Karpas-422 (cell line): ENCODE data around the gene CAMK4. TPM values are rescaled to one million over a fixed set of nuclear protein-coding genes. Genes with fewer than 3 reads are reported as not detected.
"Not testable (repeated sequence)": the region's sequence is repeated elsewhere in the genome, so short reads cannot be mapped to it uniquely, and the experiment has no call there.

Experiments used
- DNase-seq: peaks from one replicate; pipeline ENCODE4 v3.0.0-alpha.2; 2015
- H2AFZ ChIP-seq: fragments of 200-600 bp; sonication (generic); 2 replicates; pipeline ENCODE4 v1.6.1; 2014; ENCODE audit warnings: antibody characterized with exemption, low read length, mixed read lengths
- H3K27ac ChIP-seq: fragments of 200-600 bp; sonication (generic); 2 replicates; pipeline ENCODE4 v1.5.1; 2014; ENCODE audit warnings: mild to moderate bottlenecking, low read length, moderate library complexity
- H3K27me3 ChIP-seq: fragments of 200-600 bp; sonication (generic); 2 replicates; pipeline ENCODE4 v1.6.1; 2014; ENCODE audit warnings: low read length, mixed read lengths
- H3K36me3 ChIP-seq: fragments of 200-600 bp; sonication (generic); 2 replicates; pipeline ENCODE4 v1.6.1; 2014; ENCODE audit warnings: low read length, mixed read lengths; ENCODE audit not compliant: insufficient read depth
- H3K4me1 ChIP-seq: fragments of 200-600 bp; sonication (generic); 2 replicates; pipeline ENCODE4 v1.6.1; 2014; ENCODE audit warnings: mild to moderate bottlenecking, low read length, mixed read lengths
- H3K4me2 ChIP-seq: fragments of 200-600 bp; sonication (generic); 2 replicates; pipeline ENCODE4 v1.6.1; 2014; ENCODE audit warnings: low read length, low read depth, mild to moderate bottlenecking; ENCODE audit not compliant: poor library complexity, severe bottlenecking
- H3K4me3 ChIP-seq: fragments of 200-600 bp; sonication (generic); 2 replicates; pipeline ENCODE4 v1.5.1; 2014; ENCODE audit warnings: mild to moderate bottlenecking, antibody characterized with exemption, low read length, mixed read lengths
- H3K79me2 ChIP-seq: fragments of 200-600 bp; sonication (generic); 2 replicates; pipeline ENCODE4 v1.6.1; 2014; ENCODE audit warnings: mild to moderate bottlenecking, low read length, mixed read lengths
- H3K9ac ChIP-seq: fragments of 200-600 bp; sonication (generic); 2 replicates; pipeline ENCODE4 v1.6.0; 2014; ENCODE audit warnings: low read length
- H3K9me2 ChIP-seq: fragments of 200-600 bp; sonication (generic), shearing (Covaris generic); replicated peaks from 2 replicates; pipeline ENCODE4 v1.6.0; 2014; ENCODE audit warnings: mild to moderate bottlenecking, low read length, moderate library complexity; ENCODE audit not compliant: insufficient read depth
- H3K9me3 ChIP-seq: fragments of 300-700, 200-600 bp; sonication (generic); 2 replicates; pipeline ENCODE4 v1.6.1; 2014; ENCODE audit warnings: low read length, mixed read lengths
- H4K20me1 ChIP-seq: fragments of 200-600 bp; sonication (generic); 2 replicates; pipeline ENCODE4 v1.6.1; 2014; ENCODE audit warnings: mild to moderate bottlenecking, antibody characterized with exemption, low read length, low read depth; ENCODE audit not compliant: insufficient read depth
- total RNA-seq: library from RNA; depleted of rRNA; stranded (reverse); fragments of >200 nt; shearing (Covaris generic); gene quantifications from 2 replicates; pipeline ENCODE4 v1.2.3, GENCODE V29; 2014; ENCODE audit warnings: low replicate concordance

The CAMK4 gene
- total RNA-seq, 1 experiment from 2014 or later: 0.04 TPM

GRCh38 chr5:111295649-111296048 lies 71.5 kb downstream of the CAMK4 start:
- no peaks in the 10 kb centered on the region for H3K36me3 ChIP-seq
- no peaks in the 10 kb centered on the region for H3K79me2 ChIP-seq
- H3K9me3 ChIP-seq: no peaks in the 10 kb centered on the region
- no peaks in the 10 kb centered on the region for H3K4me1 ChIP-seq
- no peaks in the 10 kb centered on the region for H3K9me2 ChIP-seq
- no peaks in the 10 kb centered on the region for H4K20me1 ChIP-seq
- H3K4me3 ChIP-seq: no peak overlapping the region
- H3K4me2 ChIP-seq: no peak overlapping the region
- H2AFZ ChIP-seq: no peak overlapping the region
- no peak for DNase-seq
- H3K27me3 ChIP-seq: no peaks in the 10 kb centered on the region
- no peak overlapping the region for H3K9ac ChIP-seq
- no peak overlapping the region for H3K27ac ChIP-seq

DNA sequence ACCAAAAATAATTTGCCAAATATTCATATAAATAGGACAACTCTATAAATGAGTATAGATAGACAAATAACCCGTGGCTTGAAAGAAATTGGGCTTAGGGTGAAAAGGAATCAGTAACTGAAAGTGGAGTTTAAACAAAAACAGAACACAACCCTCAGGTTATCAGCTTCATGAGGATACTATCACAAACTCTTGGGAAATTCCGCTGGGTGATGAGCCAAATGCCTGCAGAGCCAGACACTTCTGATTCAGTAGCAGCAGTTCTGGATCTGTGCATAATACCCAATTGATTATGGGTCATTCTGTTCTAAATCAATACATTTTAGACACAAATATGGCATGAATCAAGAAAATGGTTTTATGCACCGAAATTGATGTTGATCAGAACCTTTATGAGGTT lies 72.4 kb downstream of the CAMK4 start:
- no peaks in the 10 kb centered on the region for H3K27me3 ChIP-seq
- no peaks in the 10 kb centered on the region for H3K36me3 ChIP-seq
- DNase-seq: no peak
- H3K27ac ChIP-seq: no peak overlapping the region
- H3K4me3 ChIP-seq: no peak overlapping the region
- H3K9me3 ChIP-seq: no peaks in the 10 kb centered on the region
- no peaks in the 10 kb centered on the region for H3K79me2 ChIP-seq
- no peaks in the 10 kb centered on the region for H4K20me1 ChIP-seq
- no peak overlapping the region for H3K4me2 ChIP-seq
- H3K9ac ChIP-seq: no peak overlapping the region
- H3K9me2 ChIP-seq: no peaks in the 10 kb centered on the region
- H3K4me1 ChIP-seq: no peaks in the 10 kb centered on the region
- no peak overlapping the region for H2AFZ ChIP-seq

DNA sequence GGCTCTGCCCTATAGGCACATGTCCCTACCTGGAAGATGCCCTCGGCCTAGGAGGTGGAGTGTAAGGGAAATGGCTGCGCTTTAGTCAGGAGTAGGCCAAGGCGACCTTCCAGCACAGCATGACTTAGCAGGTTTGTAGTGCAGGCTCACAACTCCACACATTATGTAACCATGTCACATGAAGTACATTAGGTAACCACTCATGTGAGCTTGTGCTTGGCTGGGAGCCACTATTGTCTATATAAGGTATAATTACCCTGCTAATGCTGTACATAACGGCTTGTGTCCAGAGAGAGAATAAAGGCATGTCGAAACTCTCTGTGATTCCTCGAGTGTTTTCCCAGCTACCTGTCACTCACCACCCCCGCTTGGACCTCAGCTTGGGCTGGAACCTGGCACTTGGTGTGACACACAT lies 74.9 kb downstream of the CAMK4 start:
- no peaks in the 10 kb centered on the region for H3K36me3 ChIP-seq
- H3K9me3 ChIP-seq: no peaks in the 10 kb centered on the region
- H3K9me2 ChIP-seq: no peaks in the 10 kb centered on the region
- no peaks in the 10 kb centered on the region for H4K20me1 ChIP-seq
- H3K27me3 ChIP-seq: no peaks in the 10 kb centered on the region
- no peak overlapping the region for H3K27ac ChIP-seq
- H3K4me1 ChIP-seq: no peaks in the 10 kb centered on the region
- H3K9ac ChIP-seq: no peak overlapping the region
- no peaks in the 10 kb centered on the region for H3K79me2 ChIP-seq
- H2AFZ ChIP-seq: no peak overlapping the region
- no peak overlapping the region for H3K4me3 ChIP-seq
- H3K4me2 ChIP-seq: no peak overlapping the region
- DNase-seq: no peak

DNA sequence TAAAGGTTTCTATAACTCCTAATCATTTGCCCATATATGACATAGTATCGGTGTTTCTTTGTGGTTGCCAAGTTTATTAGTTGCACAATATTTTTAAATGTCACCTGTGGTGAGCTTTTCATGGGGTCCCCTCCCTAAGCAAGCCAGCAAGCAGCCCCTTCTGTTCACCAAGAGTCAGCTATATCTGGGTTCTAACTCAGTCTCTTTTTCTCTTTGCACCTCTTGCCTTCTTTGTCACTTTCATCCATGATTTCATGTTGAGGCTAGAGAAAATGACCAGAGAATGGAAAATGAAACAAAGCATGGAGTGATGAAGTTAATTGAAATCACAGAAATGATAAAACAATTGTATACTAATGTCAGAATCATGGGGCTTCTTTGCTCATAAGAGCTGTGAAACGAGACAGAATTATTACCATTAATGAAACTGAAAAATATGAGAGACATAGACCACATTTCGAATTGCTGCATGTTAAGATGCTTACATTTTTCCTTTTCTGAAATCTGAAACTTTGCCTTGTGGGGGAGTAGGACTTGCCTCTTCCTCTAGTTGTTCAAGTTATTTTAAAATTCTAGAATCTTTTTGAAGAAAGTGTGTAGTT lies 75.7 kb downstream of the CAMK4 start:
- H2AFZ ChIP-seq: no peak overlapping the region
- no peaks in the 10 kb centered on the region for H3K4me1 ChIP-seq
- H3K27me3 ChIP-seq: no peaks in the 10 kb centered on the region
- no peak for DNase-seq
- no peaks in the 10 kb centered on the region for H3K36me3 ChIP-seq
- no peak overlapping the region for H3K9ac ChIP-seq
- no peak overlapping the region for H3K27ac ChIP-seq
- H3K9me2 ChIP-seq: no peaks in the 10 kb centered on the region
- no peaks in the 10 kb centered on the region for H3K79me2 ChIP-seq
- no peak overlapping the region for H3K4me3 ChIP-seq
- H4K20me1 ChIP-seq: no peaks in the 10 kb centered on the region
- H3K9me3 ChIP-seq: no peaks in the 10 kb centered on the region
- H3K4me2 ChIP-seq: no peak overlapping the region

DNA sequence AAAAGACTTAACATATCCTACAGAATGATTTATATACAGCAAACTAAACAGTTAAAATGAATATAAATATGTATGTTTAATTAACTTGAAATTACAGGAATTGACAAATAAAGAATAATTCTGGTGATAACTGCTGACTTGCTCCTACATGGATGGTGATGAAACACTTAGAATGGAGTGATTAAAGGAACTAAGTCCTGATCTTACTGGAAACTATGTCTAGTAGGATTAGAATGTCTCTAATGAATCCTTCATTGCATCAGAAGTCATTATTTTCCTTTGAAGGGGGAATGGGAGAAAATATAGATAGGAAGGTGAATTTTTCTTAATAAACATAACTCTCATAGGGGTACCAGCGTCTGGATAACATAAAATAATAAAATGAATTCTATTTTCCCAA lies 77.1 kb downstream of the CAMK4 start:
- no peaks in the 10 kb centered on the region for H3K36me3 ChIP-seq
- H3K4me1 ChIP-seq: no peaks in the 10 kb centered on the region
- H3K9me2 ChIP-seq: no peaks in the 10 kb centered on the region
- no peaks in the 10 kb centered on the region for H3K79me2 ChIP-seq
- H3K4me3 ChIP-seq: no peak overlapping the region
- DNase-seq: no peak
- H4K20me1 ChIP-seq: no peaks in the 10 kb centered on the region
- H3K27ac ChIP-seq: no peak overlapping the region
- no peaks in the 10 kb centered on the region for H3K27me3 ChIP-seq
- H3K9ac ChIP-seq: no peak overlapping the region
- H2AFZ ChIP-seq: no peak overlapping the region
- H3K9me3 ChIP-seq: no peaks in the 10 kb centered on the region
- H3K4me2 ChIP-seq: no peak overlapping the region

DNA sequence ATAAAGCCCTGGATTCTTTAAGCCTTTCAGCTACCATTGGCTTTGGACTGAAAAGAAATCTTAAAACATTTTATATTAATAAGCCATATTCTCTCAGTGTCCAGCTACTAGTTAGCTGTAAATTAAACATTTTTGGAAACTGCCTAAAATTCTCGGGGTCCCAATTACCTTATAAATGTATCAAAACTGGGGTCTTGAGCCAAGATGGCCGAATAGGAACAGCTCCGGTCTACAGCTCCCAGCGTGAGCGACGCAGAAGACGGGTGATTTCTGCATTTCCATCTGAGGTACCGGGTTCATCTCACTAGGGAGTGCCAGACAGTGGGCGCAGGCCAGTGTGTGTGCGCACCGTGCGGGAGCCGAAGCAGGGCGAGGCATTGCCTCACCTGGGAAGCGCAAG lies 77.9 kb downstream of the CAMK4 start:
- H2AFZ ChIP-seq, H4K20me1 ChIP-seq, DNase-seq, H3K9me2 ChIP-seq, H3K27ac ChIP-seq, H3K27me3 ChIP-seq, H3K4me3 ChIP-seq, H3K79me2 ChIP-seq, H3K9me3 ChIP-seq, H3K36me3 ChIP-seq, H3K9ac ChIP-seq, H3K4me2 ChIP-seq, H3K4me1 ChIP-seq: not testable (repeated sequence)

GRCh38 chr5:111308951-111309350 lies 84.8 kb downstream of the CAMK4 start:
- H3K9ac ChIP-seq: no peak overlapping the region
- H2AFZ ChIP-seq: no peak overlapping the region

GRCh38 chr5:111309384-111309783 lies 85.2 kb downstream of the CAMK4 start:
- no peaks in the 10 kb centered on the region for H3K4me1 ChIP-seq
- H3K27ac ChIP-seq: no peak overlapping the region
- H3K27me3 ChIP-seq: no peaks in the 10 kb centered on the region
- H3K9me3 ChIP-seq: no peaks in the 10 kb centered on the region
- no peaks in the 10 kb centered on the region for H3K79me2 ChIP-seq
- no peaks in the 10 kb centered on the region for H3K9me2 ChIP-seq
- no peak overlapping the region for H2AFZ ChIP-seq
- H3K9ac ChIP-seq: no peak overlapping the region
- no peak overlapping the region for H3K4me3 ChIP-seq
- H3K36me3 ChIP-seq: no peaks in the 10 kb centered on the region
- H4K20me1 ChIP-seq: peaks cover 3% of the 10 kb centered on the region; the same call in 1 of the 2 replicates
- no peak overlapping the region for H3K4me2 ChIP-seq
- no peak for DNase-seq

More at GRCh38 chr5:111308951-111309350, 84.8 kb downstream of the CAMK4 start:
- Histone ChIP-seq H3K27ac (no peak overlapping the region), H3K9me2 (no peaks in the 10 kb centered on the region), H3K4me1 (no peaks in the 10 kb centered on the region), H3K9me3 (no peaks in the 10 kb centered on the region), H3K4me2 (no peak overlapping the region), H3K36me3 (no peaks in the 10 kb centered on the region), H3K4me3 (no peak overlapping the region), H3K79me2 (no peaks in the 10 kb centered on the region), H3K27me3 (no peaks in the 10 kb centered on the region), H4K20me1 (peaks cover 3% of the 10 kb centered on the region; the same call in 1 of the 2 replicates)
- no peak for DNase-seq
